Naive thymus-derived CD8-positive, alpha-beta T cell (primary cell): ENCODE data around the gene TRERF1. TPM values are rescaled to one million over a fixed set of nuclear protein-coding genes. Genes with fewer than 3 reads are reported as not detected.

ENCODE experiments used
- ATAC-seq, 2 donors: fragments of 150-1000 bp; cut with Tn5 transposase in 1 of 2; sonication (Bioruptor Pico), chemical (Tn5 transposase) in 1 of 2; 1 replicate in 1 of 2; 2 replicates in 1 of 2; pipeline ENCODE4 v1.10.0; 2021; ENCODE audit warnings: mild to moderate bottlenecking in 2 of 2, moderate library complexity in 2 of 2
- POLR2A ChIA-PET: fragments of 350-600 bp; sonication (Branson Sonifier 250); formaldehyde crosslinking; loops from one replicate; lab custom pipeline; 2021; ENCODE audit warnings: antibody characterized with exemption; lab: Charles Lee
- DNase-seq, 10 donors: peaks; one replicate each; pipeline versions ENCODE4 v3.0.0 to v3.0.0-alpha.2; 2020 to 2022
- H3K27ac Mint-ChIP-seq, 10 donors: one replicate each; pipeline ENCODE4 v1.8.0; 2020 to 2022; ENCODE audit warnings: mild to moderate bottlenecking in 10 of 10, mixed read lengths in 10 of 10, moderate library complexity in 4 of 10, inconsistent platforms in 1 of 10
- H3K27me3 Mint-ChIP-seq, 5 donors: one replicate each; pipeline ENCODE4 v1.8.0; 2021 to 2022; ENCODE audit warnings: mixed read lengths in 5 of 5
- H3K36me3 Mint-ChIP-seq, 3 donors: one replicate each; pipeline ENCODE4 v1.8.0; 2020 to 2022; ENCODE audit warnings: mixed read lengths in 3 of 3, mild to moderate bottlenecking in 2 of 3, inconsistent platforms in 1 of 3
- H3K4me1 Mint-ChIP-seq, 4 donors: one replicate each; pipeline ENCODE4 v1.8.0; 2021 to 2022; ENCODE audit warnings: mixed read lengths in 4 of 4
- H3K4me3 Mint-ChIP-seq, 10 donors: one replicate each; pipeline ENCODE4 v1.8.0; 2020 to 2022; ENCODE audit warnings: mild to moderate bottlenecking in 10 of 10, mixed read lengths in 10 of 10, moderate library complexity in 6 of 10, inconsistent platforms in 1 of 10
- H3K9me3 Mint-ChIP-seq, 9 donors: one replicate each; pipeline ENCODE4 v1.8.0; 2020 to 2022; ENCODE audit warnings: mixed read lengths in 9 of 9, mild to moderate bottlenecking in 3 of 9, inconsistent platforms in 1 of 9, moderate library complexity in 1 of 9
- polyA plus RNA-seq, 3 donors: library from polyadenylated mRNA; unstranded; fragments of 300-500 nt; fragmentation: Illumina TruSeq; gene quantifications; one replicate each; pipeline ENCODE4 v1.2.3, GENCODE V29; 2021
- total RNA-seq, 8 experiments: library from RNA in 2 of 8; stranded (reverse) in 2 of 8; gene quantifications; one replicate each; pipeline ENCODE4 v1.2.3 and lab custom pipeline; 2021 to 2026

Gene TRERF1
- total and polyA plus RNA-seq, 5 experiments from 2014 or later = 3.8 to 18.2 (median 7.1) TPM

GRCh38 chr6:42264162-42264851, 187.4 kb downstream of the TRERF1 start:
- POLR2A ChIA-PET = interaction anchor here (0.5 to 1.1 kb wide), 2 partner anchors 45 to 188 kb away, joined by 3 to 8 read pairs; no protein-coding TSS in a partner anchor
- Mint-ChIP-seq H3K4me1 (peaks cover 12 to 26% (median 18%) of the 10 kb centered on the region in 4 donors), H3K27ac (peak overlapping the region in 3 of 10 donors; percentile 40 to 57 (median 53)), H3K36me3 (peaks cover 0 to 45% (median 16%) of the 10 kb centered on the region in 3 donors), H3K4me3 (no peak overlapping the region), H3K27me3 (no peaks in the 10 kb centered on the region), H3K9me3 (no peaks in the 10 kb centered on the region)
- ATAC-seq = no peak
- no peak for DNase-seq

- POLR2A ChIA-PET = no interaction called here
- Mint-ChIP-seq H3K27ac (peak overlapping the region in 4 of 10 donors; percentile 8 to 72 (median 42)), H3K9me3 (no peaks in the 10 kb centered on the region), H3K27me3 (no peaks in the 10 kb centered on the region), H3K4me1 (peaks cover 9 to 22% (median 16%) of the 10 kb centered on the region in 4 donors), H3K4me3 (no peak overlapping the region), H3K36me3 (peaks cover 0 to 46% (median 11%) of the 10 kb centered on the region in 3 donors)
- ATAC-seq (no peak), DNase-seq (no peak)
Measured at GRCh38 chr6:42263165-42263728, 188.5 kb downstream of the TRERF1 start.

GRCh38 chr6:42260972-42261371, 190.8 kb downstream of the TRERF1 start:
- peak; percentile 77 to 79 for ATAC-seq
- H3K4me1 Mint-ChIP-seq = peaks cover 5 to 15% (median 11%) of the 10 kb centered on the region in 4 donors
- peak overlapping the region in 3 of 10 donors; percentile 29 to 78 (median 34) for H3K27ac Mint-ChIP-seq
- peak; percentile 12 to 69 (median 36) for DNase-seq
- H3K4me3 Mint-ChIP-seq = no peak overlapping the region
- POLR2A ChIA-PET = interaction anchor here (0.8 to 1.7 kb wide), 3 partner anchors 129 to 287 kb away, joined by 3 to 4 read pairs (median 4); partner anchors contain the start of gene TRERF1
- H3K9me3 Mint-ChIP-seq = no peaks in the 10 kb centered on the region
- H3K36me3 Mint-ChIP-seq = peaks cover 0 to 56% (median 23%) of the 10 kb centered on the region in 3 donors
- H3K27me3 Mint-ChIP-seq = no peaks in the 10 kb centered on the region

GRCh38 chr6:42260396-42260888, 191.3 kb downstream of the TRERF1 start:
- Mint-ChIP-seq H3K36me3 (peaks cover 0 to 57% (median 26%) of the 10 kb centered on the region in 3 donors), H3K9me3 (no peaks in the 10 kb centered on the region)

GRCh38 chr6:42259841-42260395, 191.8 kb downstream of the TRERF1 start:
- no peak for DNase-seq
- POLR2A ChIA-PET = interaction anchor here (0.8 to 1.7 kb wide), 3 partner anchors 130 to 288 kb away, joined by 3 to 4 read pairs (median 4); partner anchors contain the start of gene TRERF1
- Mint-ChIP-seq H3K4me1 (peaks cover 5 to 15% (median 11%) of the 10 kb centered on the region in 4 donors), H3K27me3 (no peaks in the 10 kb centered on the region), H3K9me3 (no peaks in the 10 kb centered on the region), H3K4me3 (no peak overlapping the region), H3K27ac (peak overlapping the region in 1 of 10 donors; percentile 11), H3K36me3 (peaks cover 0 to 62% (median 26%) of the 10 kb centered on the region in 3 donors)
- ATAC-seq = no peak

More at GRCh38 chr6:42260396-42260888, 191.3 kb downstream of the TRERF1 start:
- POLR2A ChIA-PET = interaction anchor here (0.8 to 1.7 kb wide), 3 partner anchors 130 to 287 kb away, joined by 3 to 4 read pairs (median 4); partner anchors contain the start of gene TRERF1
- ATAC-seq (no peak), DNase-seq (no peak)
- Mint-ChIP-seq H3K4me3 (no peak overlapping the region), H3K4me1 (peaks cover 5 to 15% (median 11%) of the 10 kb centered on the region in 4 donors), H3K27me3 (no peaks in the 10 kb centered on the region), H3K27ac (no peak overlapping the region)

GRCh38 chr6:42259286-42259685, 192.4 kb downstream of the TRERF1 start:
- Mint-ChIP-seq H3K9me3 (no peaks in the 10 kb centered on the region), H3K4me3 (no peak overlapping the region), H3K27me3 (no peaks in the 10 kb centered on the region), H3K36me3 (peaks cover 0 to 65% (median 26%) of the 10 kb centered on the region in 3 donors), H3K27ac (no peak overlapping the region), H3K4me1 (peaks cover 5 to 15% (median 11%) of the 10 kb centered on the region in 4 donors)
- ATAC-seq = no peak
- DNase-seq = no peak
- POLR2A ChIA-PET = no interaction called here

GRCh38 chr6:42257614-42258013, 194.1 kb downstream of the TRERF1 start:
- no peak overlapping the region for H3K4me3 Mint-ChIP-seq

GRCh38 chr6:42257063-42257462, 194.7 kb downstream of the TRERF1 start:
- POLR2A ChIA-PET = no interaction called here
- no peak overlapping the region for H3K27ac Mint-ChIP-seq
- ATAC-seq (no peak), DNase-seq (no peak)
- peaks cover 7 to 20% (median 14%) of the 10 kb centered on the region in 4 donors for H3K4me1 Mint-ChIP-seq
- H3K4me3 Mint-ChIP-seq = no peak overlapping the region
- H3K36me3 Mint-ChIP-seq = peaks cover 0 to 70% (median 25%) of the 10 kb centered on the region in 3 donors
- no peaks in the 10 kb centered on the region for H3K27me3 Mint-ChIP-seq
- H3K9me3 Mint-ChIP-seq = no peaks in the 10 kb centered on the region

More at GRCh38 chr6:42257614-42258013, 194.1 kb downstream of the TRERF1 start:
- Mint-ChIP-seq H3K36me3 (peaks cover 0 to 67% (median 25%) of the 10 kb centered on the region in 3 donors), H3K4me1 (peaks cover 5 to 17% (median 11%) of the 10 kb centered on the region in 4 donors), H3K27ac (no peak overlapping the region), H3K9me3 (no peaks in the 10 kb centered on the region), H3K27me3 (no peaks in the 10 kb centered on the region)
- POLR2A ChIA-PET = no interaction called here
- ATAC-seq (no peak), DNase-seq (no peak)

GRCh38 chr6:42255050-42255449, 196.7 kb downstream of the TRERF1 start:
- no peak overlapping the region for H3K4me3 Mint-ChIP-seq
- H3K27ac Mint-ChIP-seq = peak overlapping the region in 1 of 10 donors; percentile 74
- peaks cover 3 to 11% (median 9%) of the 10 kb centered on the region in 4 donors for H3K4me1 Mint-ChIP-seq
- POLR2A ChIA-PET = no interaction called here
- peaks cover 0 to 84% (median 25%) of the 10 kb centered on the region in 3 donors for H3K36me3 Mint-ChIP-seq
- H3K27me3 Mint-ChIP-seq = no peaks in the 10 kb centered on the region
- ATAC-seq (no peak), DNase-seq (no peak)
- no peaks in the 10 kb centered on the region for H3K9me3 Mint-ChIP-seq

GRCh38 chr6:42254505-42254904, 197.2 kb downstream of the TRERF1 start:
- no peak for ATAC-seq
- DNase-seq = no peak
- H3K27me3 Mint-ChIP-seq = no peaks in the 10 kb centered on the region
- H3K4me3 Mint-ChIP-seq = no peak overlapping the region
- POLR2A ChIA-PET = no interaction called here
- peak overlapping the region in 2 of 10 donors; percentile 36 to 58 for H3K27ac Mint-ChIP-seq
- no peaks in the 10 kb centered on the region for H3K9me3 Mint-ChIP-seq
- H3K36me3 Mint-ChIP-seq = peaks cover 0 to 89% (median 25%) of the 10 kb centered on the region in 3 donors
- H3K4me1 Mint-ChIP-seq = peaks cover 3 to 11% (median 9%) of the 10 kb centered on the region in 4 donors

GRCh38 chr6:42251911-42252637, 199.7 kb downstream of the TRERF1 start:
- H3K27ac Mint-ChIP-seq = peak overlapping the region in 5 of 10 donors; percentile 11 to 72 (median 55)
- no peak for DNase-seq
- ATAC-seq = no peak
- H3K27me3 Mint-ChIP-seq = no peaks in the 10 kb centered on the region
- peaks cover 0 to 93% (median 19%) of the 10 kb centered on the region in 3 donors for H3K36me3 Mint-ChIP-seq
- no peaks in the 10 kb centered on the region for H3K9me3 Mint-ChIP-seq
- POLR2A ChIA-PET = no interaction called here
- no peak overlapping the region for H3K4me3 Mint-ChIP-seq
- H3K4me1 Mint-ChIP-seq = peaks cover 3 to 11% (median 9%) of the 10 kb centered on the region in 4 donors

- peak overlapping the region in 3 of 10 donors; percentile 55 to 65 (median 55) for H3K27ac Mint-ChIP-seq
- no peak for ATAC-seq
Measured at GRCh38 chr6:42251500-42251899, 200.2 kb downstream of the TRERF1 start.

More at GRCh38 chr6:42251500-42251899, 200.2 kb downstream of the TRERF1 start:
- DNase-seq = no peak
- H3K4me3 Mint-ChIP-seq = no peak overlapping the region
- peaks cover 3 to 11% (median 9%) of the 10 kb centered on the region in 4 donors for H3K4me1 Mint-ChIP-seq
- H3K9me3 Mint-ChIP-seq = no peaks in the 10 kb centered on the region
- H3K27me3 Mint-ChIP-seq = no peaks in the 10 kb centered on the region
- POLR2A ChIA-PET = no interaction called here
- peaks cover 0 to 93% (median 16%) of the 10 kb centered on the region in 3 donors for H3K36me3 Mint-ChIP-seq
